Sigmoid colon (tissue), 7 donors: Measurements from ENCODE around the gene FOSL2. TPM values are rescaled to one million over a fixed set of nuclear protein-coding genes. Genes with fewer than 3 reads are reported as not detected.
A peak's percentile ranks its signal among the peaks of the same experiment; 100 is the strongest.

ENCODE experiments used
- DNase-seq: peaks from one replicate; pipeline ENCODE4 v3.0.0-alpha.2; 2019
- H3K27ac ChIP-seq, 4 donors: fragments of 200-600 bp; sonication (generic); one replicate each; pipeline ENCODE4 v1.5.1; 2016 to 2019; ENCODE audit warnings: mild to moderate bottlenecking in 1 of 4
- H3K27me3 ChIP-seq, 3 donors: fragments of 200-600 bp; sonication (generic); one replicate each; pipeline ENCODE4 v1.5.1; 2019; ENCODE audit warnings: mild to moderate bottlenecking in 1 of 3
- H3K36me3 ChIP-seq, 4 donors: fragments of 200-600 bp; sonication (generic); one replicate each; pipeline ENCODE4 v1.5.1; 2016 to 2019
- H3K4me1 ChIP-seq, 4 donors: fragments of 200-600 bp; sonication (generic); one replicate each; pipeline ENCODE4 v1.5.1; 2017 to 2019
- H3K4me3 ChIP-seq, 4 donors: fragments of 200-600 bp; sonication (generic); one replicate each; pipeline ENCODE4 v1.5.1; 2017 to 2019; ENCODE audit warnings: mild to moderate bottlenecking in 2 of 4, moderate library complexity in 1 of 4
- H3K9me3 ChIP-seq, 4 donors: fragments of 200-600 bp in 3 of 4; sonication (generic) in 3 of 4; one replicate each; pipeline versions ENCODE4 v1.5.1 to v1.6.1; 2013 to 2019
- CTCF ChIP-seq, 4 experiments: fragments of 450-650 bp in 3 of 4; fragments of 200-600 bp in 1 of 4; IDR thresholded peaks; one replicate each; pipeline ENCODE4 v1.5.1; 2016 to 2019; ENCODE audit warnings: antibody characterized with exemption in 4 of 4, mild to moderate bottlenecking in 3 of 4, moderate library complexity in 2 of 4
- EP300 ChIP-seq, 4 donors: sonication (generic); formaldehyde crosslinking; IDR thresholded peaks; one replicate each; pipeline ENCODE4 v1.6.1; 2017; ENCODE audit warnings: antibody characterized with exemption in 4 of 4
- POLR2A ChIP-seq, 2 donors: fragments of 450-650 bp; IDR thresholded peaks; one replicate each; pipeline ENCODE4 v1.6.1; 2016; ENCODE audit warnings: antibody characterized with exemption in 2 of 2, mild to moderate bottlenecking in 2 of 2, moderate library complexity in 2 of 2
- POLR2AphosphoS5 ChIP-seq, 4 donors: sonication (generic); formaldehyde crosslinking; IDR thresholded peaks; one replicate each; pipeline ENCODE4 v1.6.1; 2017; ENCODE audit warnings: antibody characterized with exemption in 4 of 4
- WGBS, 2 donors: extraction: QIAGEN DNeasy Blood & Tissue Kit; methylation state at CpG; one replicate each; pipeline ENCODE4 v1.1.7; 2013; 5-methylcytosine and 5-hydroxymethylcytosine counted together
- intact Hi-C: fragments of 100-400 bp; cut with DNase I; formaldehyde crosslinking; loops from one replicate; pipeline ENCODE4 v1.15.1; 2023
- polyA plus RNA-seq, 3 donors: library from polyadenylated mRNA; stranded (reverse); fragments of 200-250 nt; gene quantifications; one replicate each; pipeline ENCODE4 v1.2.3, GENCODE V29; 2013
- total RNA-seq, 4 donors: library from RNA; depleted of rRNA; stranded (reverse); fragments of >200 nt; gene quantifications; one replicate each; pipeline ENCODE4 v1.1.0, GENCODE V29; 2016
- donor health status: healthy with polysubstance abuse.
- donor health status: Bipolar disorder and iron deficiency.
- donor health status: healthy.

FOSL2 gene
- total and polyA plus RNA-seq, 7 donors: 30.0 to 208 (median 65.8) TPM

- peak overlapping the region in 3 of 4 donors; percentile 98 to 99 (median 99) for H3K4me3 ChIP-seq
- TF ChIP-seq EP300 (IDR thresholded peaks at IDR 0.05) (no peak), CTCF (IDR thresholded peaks at IDR 0.05) (no peak), POLR2AphosphoS5 (IDR thresholded peaks at IDR 0.05) (peak; percentile 30 to 61 (median 50)), POLR2A (IDR thresholded peaks at IDR 0.05) (no peak)
- peak; percentile 86 for DNase-seq
- WGBS, 2 donors: 64 to 70% methylated on average over 13 of the region's 13 CpGs
- intact Hi-C loops: loop anchor here (2.0 to 5.0 kb wide), 3 partner anchors 233 to 691 kb away; no protein-coding TSS in a partner anchor
- no peaks in the 10 kb centered on the region for H3K27me3 ChIP-seq
- H3K4me1 ChIP-seq: peaks cover 0 to 65% (median 64%) of the 10 kb centered on the region in 4 donors
- no peaks in the 10 kb centered on the region for H3K9me3 ChIP-seq
- peak overlapping the region; percentile 97 to 100 (median 100) for H3K27ac ChIP-seq
- peaks cover 0 to 28% (median 0%) of the 10 kb centered on the region in 4 donors for H3K36me3 ChIP-seq
These were observed 5.6 kb downstream of the FOSL2 start for GRCh38 chr2:28398101-28398834.

DNA sequence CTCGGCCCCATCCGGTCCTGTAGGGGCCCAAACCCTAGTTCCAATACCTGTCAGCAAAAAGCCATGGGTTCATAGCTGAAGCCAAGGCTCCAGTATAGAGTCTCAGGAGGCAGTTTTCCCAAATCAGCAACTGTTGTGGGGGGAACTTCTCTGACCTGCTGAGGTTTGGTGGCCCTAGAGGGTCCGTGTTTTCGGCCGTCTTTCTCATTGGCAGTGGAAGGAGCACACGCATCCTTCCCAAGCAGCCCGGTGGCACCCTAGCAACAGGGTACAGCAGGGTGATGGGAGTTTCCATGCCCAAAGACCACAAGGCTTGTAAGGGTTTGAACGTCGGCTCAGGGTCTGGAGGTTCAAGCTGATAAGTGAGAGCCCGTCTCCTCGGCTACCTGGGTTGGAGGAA is 6.6 kb downstream of the FOSL2 start:
- H3K4me1 ChIP-seq: peaks cover 0 to 75% (median 73%) of the 10 kb centered on the region in 4 donors
- no peak for DNase-seq
- H3K27me3 ChIP-seq: no peaks in the 10 kb centered on the region
- WGBS, 2 donors: 81 to 86% methylated on average over 11 of the region's 11 CpGs
- peaks cover 5 to 38% (median 8%) of the 10 kb centered on the region in 4 donors for H3K36me3 ChIP-seq
- H3K27ac ChIP-seq: peak overlapping the region; percentile 97 to 100 (median 100)
- peak overlapping the region in 2 of 4 donors; percentile 0 to 98 for H3K4me3 ChIP-seq
- TF ChIP-seq CTCF (IDR thresholded peaks at IDR 0.05) (no peak), POLR2A (IDR thresholded peaks at IDR 0.05) (no peak), EP300 (IDR thresholded peaks at IDR 0.05) (no peak), POLR2AphosphoS5 (IDR thresholded peaks at IDR 0.05) (peak in 2 of 4 donors; percentile 4 to 13)
- no peaks in the 10 kb centered on the region for H3K9me3 ChIP-seq
- intact Hi-C loops: loop anchor here (2.0 to 5.0 kb wide), 3 partner anchors 234 to 692 kb away; no protein-coding TSS in a partner anchor

GRCh38 chr2:28399956-28400355 is 7.3 kb downstream of the FOSL2 start:
- H3K4me3 ChIP-seq: peak overlapping the region in 2 of 4 donors; percentile 0 to 98
- peaks cover 11 to 44% (median 15%) of the 10 kb centered on the region in 4 donors for H3K36me3 ChIP-seq
- peak overlapping the region; percentile 97 to 100 (median 100) for H3K27ac ChIP-seq
- H3K27me3 ChIP-seq: no peaks in the 10 kb centered on the region
- H3K9me3 ChIP-seq: no peaks in the 10 kb centered on the region
- 53 to 58% methylated on average over 6 of the region's 6 CpGs for WGBS, 2 donors
- peaks cover 0 to 82% (median 80%) of the 10 kb centered on the region in 4 donors for H3K4me1 ChIP-seq
- peak in 2 of 4 donors; percentile 6 to 30 for TF ChIP-seq POLR2AphosphoS5 (IDR thresholded peaks at IDR 0.05)
- TF ChIP-seq POLR2A (IDR thresholded peaks at IDR 0.05): no peak
- intact Hi-C loops: loop anchor here (2.0 to 5.0 kb wide), 3 partner anchors 235 to 693 kb away; no protein-coding TSS in a partner anchor
- no peak for DNase-seq

DNA sequence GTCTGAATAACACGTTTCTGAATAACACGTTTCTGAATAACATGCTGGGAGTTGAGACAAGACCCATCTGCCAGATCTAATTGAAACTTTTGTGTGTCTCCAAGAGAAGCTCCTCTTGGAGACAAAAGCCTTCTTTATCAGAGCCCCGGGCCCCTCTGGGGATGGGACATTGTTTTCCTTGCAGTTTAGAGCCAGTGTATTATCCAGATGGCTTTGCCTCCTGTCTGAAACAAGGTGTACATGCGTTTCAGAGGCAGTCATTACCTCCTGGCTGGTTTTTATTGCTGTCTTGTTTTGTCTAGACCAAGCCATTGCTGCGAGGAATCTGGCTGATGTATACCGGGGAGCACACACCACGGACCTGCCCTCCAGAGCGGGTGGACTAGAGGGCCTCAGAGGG is 7.8 kb downstream of the FOSL2 start:
- intact Hi-C loops: no loop called here

More for the DNA sequence above, 7.8 kb downstream of the FOSL2 start:
- WGBS, 2 donors: 28 to 63% methylated on average over 8 of the region's 8 CpGs
- Histone ChIP-seq H3K27me3 (no peaks in the 10 kb centered on the region), H3K36me3 (peaks cover 16 to 49% (median 19%) of the 10 kb centered on the region in 4 donors), H3K9me3 (no peaks in the 10 kb centered on the region), H3K27ac (peak overlapping the region; percentile 97 to 100 (median 100)), H3K4me3 (peak overlapping the region in 2 of 4 donors; percentile 0 to 13), H3K4me1 (peaks cover 0 to 87% (median 82%) of the 10 kb centered on the region in 4 donors)
- TF ChIP-seq CTCF (IDR thresholded peaks at IDR 0.05) (no peak), EP300 (IDR thresholded peaks at IDR 0.05) (no peak), POLR2AphosphoS5 (IDR thresholded peaks at IDR 0.05) (no peak), POLR2A (IDR thresholded peaks at IDR 0.05) (no peak)
- DNase-seq: no peak
